ENCODE measurements around the gene TSHR.
"Not testable (repeated sequence)": the region's sequence is repeated elsewhere in the genome, so short reads cannot be mapped to it uniquely, and the experiment has no call there.

TSHR gene

DNA sequence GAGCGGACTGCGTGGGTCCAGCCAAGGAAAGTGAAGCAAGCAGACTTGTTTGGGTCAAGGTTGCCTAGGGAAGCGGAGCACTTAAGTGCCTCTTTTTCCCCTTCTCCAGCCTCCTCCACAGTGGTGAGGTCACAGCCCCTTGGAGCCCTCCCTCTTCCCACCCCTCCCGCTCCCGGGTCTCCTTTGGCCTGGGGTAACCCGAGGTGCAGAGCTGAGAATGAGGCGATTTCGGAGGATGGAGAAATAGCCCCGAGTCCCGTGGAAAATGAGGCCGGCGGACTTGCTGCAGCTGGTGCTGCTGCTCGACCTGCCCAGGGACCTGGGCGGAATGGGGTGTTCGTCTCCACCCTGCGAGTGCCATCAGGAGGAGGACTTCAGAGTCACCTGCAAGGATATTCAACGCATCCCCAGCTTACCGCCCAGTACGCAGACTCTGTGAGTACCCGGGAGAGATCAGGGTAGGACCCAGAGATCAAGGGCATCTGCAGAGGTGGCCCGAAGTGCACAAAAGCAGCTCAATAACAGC lies at the start of gene TSHR:
TSHR (plus strand) TSS at position 206 of the 526 bp plus-strand sequence; CDS start at position 266, 60 bp downstream.
- DNase-seq: no peak

DNA sequence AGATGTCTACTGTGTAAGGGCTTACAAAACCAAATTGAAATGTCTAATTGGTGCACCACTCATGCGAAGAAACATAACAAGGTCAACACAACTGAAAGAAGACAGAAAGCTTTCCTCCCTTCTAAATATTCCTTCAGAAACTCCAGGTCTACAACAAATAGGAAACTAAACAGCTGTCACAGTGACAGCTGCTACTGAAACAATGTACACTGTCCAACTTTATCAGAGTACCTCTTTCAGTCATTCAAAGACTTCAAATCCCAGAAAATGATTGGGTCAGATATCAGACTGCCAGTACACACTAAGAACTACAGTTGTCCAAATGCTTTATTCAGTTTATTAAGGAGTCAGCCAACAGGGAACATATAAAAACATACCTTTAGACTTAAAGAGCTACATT lies 49.1 kb upstream of the TSHR start:
- DNase-seq: no peak

DNA sequence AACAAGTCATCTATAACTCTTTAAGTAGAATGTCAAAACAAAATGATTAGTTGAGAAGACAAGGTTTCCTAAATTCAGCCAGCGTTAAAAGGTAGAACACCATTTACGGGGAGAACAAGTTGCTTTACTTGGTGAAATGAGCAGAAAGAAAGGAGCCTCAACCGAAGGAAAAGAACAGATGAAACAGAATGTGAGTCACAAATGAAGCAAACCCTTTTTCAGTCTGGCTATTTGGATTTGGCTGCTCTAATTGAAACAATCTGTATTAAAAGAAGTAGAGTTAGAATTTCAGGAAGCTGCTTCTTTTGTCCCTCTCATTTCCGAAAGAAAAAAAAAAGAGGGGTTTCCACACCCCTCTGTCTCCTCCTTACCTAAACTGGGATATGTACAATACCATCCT lies 48.5 kb upstream of the TSHR start:
- DNase-seq: no peak

GRCh38 chr14:80912013-80912412 lies 43.4 kb upstream of the TSHR start:
- DNase-seq: not testable (repeated sequence)

- no peak for DNase-seq
These were observed 35.8 kb upstream of the TSHR start for GRCh38 chr14:80919622-80920021.

DNA sequence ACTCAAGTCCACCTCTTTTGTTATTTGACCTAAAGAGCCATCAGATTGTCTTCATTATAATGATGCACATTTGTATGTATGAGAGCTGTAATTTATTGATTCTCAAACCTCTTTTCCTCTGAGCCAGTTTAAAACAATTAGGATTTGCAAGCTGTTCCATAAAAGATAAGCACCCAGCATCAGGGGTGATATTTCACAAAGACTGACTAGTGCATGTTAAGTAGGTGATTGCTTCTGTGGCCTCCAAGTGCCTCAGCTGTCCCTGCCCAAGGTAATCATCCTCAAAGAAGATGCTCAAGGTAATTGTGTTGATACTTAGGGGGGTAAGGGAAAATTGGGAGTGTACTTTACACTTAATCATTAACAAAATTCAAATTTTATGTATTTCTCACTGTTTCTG lies 32.1 kb upstream of the TSHR start:
- no peak for DNase-seq

GRCh38 chr14:80924365-80925103 lies 30.9 kb upstream of the TSHR start:
- DNase-seq: no peak

DNA sequence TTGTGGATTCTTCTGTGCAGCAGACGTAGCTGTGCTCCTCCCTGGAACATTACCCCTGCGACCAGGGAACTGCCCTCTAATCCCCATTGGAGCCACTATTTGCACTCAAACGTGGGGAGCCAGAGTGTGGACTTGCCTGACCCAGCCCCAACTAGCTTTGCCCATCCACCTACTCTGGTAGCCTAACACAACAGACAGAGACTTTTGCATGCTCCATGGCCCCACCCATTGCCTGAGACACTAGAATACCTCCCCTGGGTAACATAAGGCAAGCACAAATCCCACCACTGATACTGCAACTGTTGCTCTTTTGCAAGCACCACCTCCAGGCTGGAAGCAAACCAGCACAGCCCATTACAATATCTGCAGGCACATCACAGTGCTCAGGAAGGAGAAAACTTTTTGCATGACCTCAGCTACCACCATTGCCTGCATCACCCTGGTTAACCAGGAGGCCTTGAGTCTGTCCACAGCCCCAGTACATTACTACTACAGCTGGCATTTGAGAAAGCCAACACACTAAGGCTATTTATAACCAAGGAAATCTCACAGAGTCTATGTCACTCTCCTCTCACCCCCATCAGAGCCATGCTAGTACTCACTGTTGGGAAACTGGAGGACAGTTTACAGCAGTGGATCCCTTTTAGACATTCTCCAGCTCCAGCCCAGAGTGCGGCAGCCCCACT lies 28.9 kb upstream of the TSHR start:
- no peak for DNase-seq

DNA sequence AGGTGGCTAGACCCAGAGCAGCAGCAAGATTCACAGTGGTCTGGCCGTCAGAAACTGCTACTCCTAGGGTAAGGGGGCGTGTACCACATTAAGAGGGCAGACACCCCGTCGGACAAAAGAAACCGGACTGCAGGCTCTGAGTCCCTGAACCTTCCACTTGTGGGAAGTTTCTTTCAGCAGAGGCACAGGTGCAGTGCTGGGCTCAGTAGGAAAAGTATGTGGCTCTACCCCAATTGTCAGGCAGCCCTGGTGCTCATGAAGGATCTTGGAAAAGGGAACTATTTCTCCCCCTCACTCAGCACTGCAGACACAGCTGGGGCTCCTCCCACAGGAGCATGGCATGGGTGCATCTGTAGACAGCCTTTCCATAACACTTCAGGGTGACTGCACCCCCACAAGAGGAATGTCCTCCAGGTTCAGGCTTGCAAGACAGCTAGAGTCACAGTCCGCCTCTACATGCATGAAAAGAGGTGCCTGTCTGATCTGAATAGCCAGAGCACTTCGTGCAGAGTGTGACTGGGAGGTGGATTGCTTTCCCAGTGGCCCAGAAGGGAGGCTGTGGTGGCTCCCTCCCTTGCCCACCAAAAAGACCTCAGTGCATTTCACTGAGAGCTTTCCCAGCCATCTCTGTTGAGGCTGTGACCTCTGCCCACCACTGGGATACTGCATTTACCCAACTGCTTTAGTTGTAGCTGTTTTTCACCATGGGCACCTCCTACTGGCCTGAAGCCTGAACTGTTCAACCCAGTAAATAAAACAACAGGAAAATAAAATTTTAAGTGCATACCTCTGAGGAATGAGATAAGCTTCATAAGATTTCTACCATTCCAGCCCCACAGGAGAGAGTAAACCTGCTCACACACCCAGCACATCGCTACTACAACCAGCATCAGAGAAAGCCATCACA lies 28.1 kb upstream of the TSHR start:
- no peak for DNase-seq

GRCh38 chr14:80930095-80930494 lies 25.3 kb upstream of the TSHR start:
- DNase-seq: no peak

DNA sequence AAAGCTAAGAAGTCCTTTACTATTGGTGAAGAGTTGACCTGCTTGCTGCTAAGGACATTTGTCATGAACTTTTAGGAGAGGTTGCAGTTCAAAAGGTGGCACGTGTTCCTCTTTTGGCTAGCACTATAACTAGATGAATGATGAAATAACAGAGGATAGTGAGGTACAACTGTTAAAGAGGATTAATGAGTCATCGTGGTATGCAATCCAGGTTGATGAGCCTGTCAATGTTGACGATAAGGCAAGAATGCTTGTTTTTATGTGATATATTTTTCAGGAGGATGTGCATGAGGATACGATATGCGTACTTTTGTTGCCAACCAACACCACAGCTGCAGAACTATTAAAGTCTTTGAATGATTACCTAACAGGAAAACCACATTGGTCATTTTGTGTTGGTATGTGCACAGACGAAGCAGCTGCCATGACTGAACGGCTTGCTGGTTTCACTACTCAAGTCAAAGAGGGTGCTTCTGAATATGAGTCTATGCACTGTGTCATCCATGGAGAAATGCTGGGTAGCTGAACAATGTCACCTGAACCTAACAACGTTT lies 24.5 kb upstream of the TSHR start:
- DNase-seq: no peak

GRCh38 chr14:80933282-80933681 lies 22.1 kb upstream of the TSHR start:
- DNase-seq: no peak

GRCh38 chr14:80933686-80934085 lies 21.7 kb upstream of the TSHR start:
- DNase-seq: no peak

- no peak for DNase-seq
These were observed 15.3 kb upstream of the TSHR start for GRCh38 chr14:80940146-80940545.

GRCh38 chr14:80941241-80942185 lies 13.9 kb upstream of the TSHR start, which contains the start of gene CEP128:
CEP128 (minus strand) TSS chr14:80941738.
- peak; percentile 74 for DNase-seq

- no peak for DNase-seq
These were observed 13.2 kb upstream of the TSHR start for GRCh38 chr14:80942191-80942600.

DNA sequence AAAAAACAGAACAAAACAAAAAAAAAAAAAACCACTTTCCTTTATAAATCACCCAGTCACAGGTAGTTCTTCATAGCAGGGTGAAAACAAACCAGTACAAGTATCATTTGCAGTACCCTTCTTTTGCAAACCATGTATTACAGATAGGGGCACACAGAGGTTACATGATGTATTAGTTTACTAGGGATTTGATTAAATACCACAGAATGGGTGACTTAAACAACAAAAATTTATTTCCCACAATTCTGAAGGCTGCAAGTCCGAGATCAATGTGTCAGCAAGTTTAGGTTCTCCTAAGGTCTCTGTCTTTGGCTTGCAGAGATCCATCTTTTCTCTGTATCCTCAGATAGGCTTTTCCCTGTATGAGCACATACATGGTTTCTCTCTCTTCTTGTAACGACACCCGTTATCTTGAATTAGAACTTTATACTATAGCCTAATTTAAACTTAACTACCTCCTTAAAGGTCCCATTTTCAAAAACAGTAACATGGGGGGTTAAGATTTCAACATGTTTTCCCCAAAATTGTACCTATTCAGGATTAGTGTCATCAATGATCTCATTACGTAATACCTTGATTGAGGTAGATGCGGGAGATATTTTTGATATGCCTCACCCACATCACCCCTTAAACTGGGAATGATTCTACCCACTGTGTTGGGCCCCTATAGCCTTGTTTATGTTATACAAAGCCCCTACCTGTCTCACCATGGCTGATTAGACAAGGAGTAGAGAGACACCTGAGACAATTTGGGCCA lies 10.4 kb upstream of the TSHR start:
- no peak for DNase-seq

- DNase-seq: no peak
These were observed 9.2 kb upstream of the TSHR start for GRCh38 chr14:80946187-80946586.

DNA sequence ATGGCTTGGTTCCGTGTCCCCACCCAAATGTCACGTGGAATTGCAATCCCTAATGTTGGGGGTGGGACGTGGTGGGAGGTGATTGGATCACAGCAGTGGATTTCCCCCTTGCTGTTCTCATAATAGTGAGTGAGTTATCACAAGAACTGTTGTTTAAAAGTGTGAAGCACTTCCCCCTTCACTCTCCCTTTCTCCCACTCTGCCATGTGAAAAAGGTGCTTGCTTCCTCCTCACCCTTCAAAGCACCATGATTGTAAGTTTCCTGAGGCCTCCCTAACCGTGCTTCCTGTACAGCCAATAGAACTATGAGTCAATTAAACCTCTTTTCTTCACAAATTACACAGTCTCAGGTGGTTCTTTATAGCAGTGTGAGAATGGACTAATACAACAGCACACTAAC lies 8.6 kb upstream of the TSHR start:
- DNase-seq: no peak

DNA sequence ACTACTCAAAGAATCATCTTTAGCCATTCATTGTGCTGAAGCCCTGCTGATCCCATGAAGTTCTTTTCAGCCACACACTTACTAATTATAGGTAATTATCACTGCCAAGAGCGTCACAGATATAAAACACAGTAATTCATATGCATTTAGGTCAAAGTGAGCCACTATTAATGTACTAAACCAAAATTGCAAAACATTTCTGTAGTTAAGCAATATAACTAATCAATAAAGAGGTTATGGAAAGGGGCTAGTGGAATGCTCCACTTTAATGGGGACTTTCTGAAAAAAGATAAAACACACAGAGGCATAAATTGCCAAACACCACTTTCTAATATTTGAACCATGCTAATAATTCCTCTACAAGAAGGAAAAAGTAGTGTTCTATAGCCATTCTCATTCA lies 7.1 kb upstream of the TSHR start:
- DNase-seq: no peak

DNA sequence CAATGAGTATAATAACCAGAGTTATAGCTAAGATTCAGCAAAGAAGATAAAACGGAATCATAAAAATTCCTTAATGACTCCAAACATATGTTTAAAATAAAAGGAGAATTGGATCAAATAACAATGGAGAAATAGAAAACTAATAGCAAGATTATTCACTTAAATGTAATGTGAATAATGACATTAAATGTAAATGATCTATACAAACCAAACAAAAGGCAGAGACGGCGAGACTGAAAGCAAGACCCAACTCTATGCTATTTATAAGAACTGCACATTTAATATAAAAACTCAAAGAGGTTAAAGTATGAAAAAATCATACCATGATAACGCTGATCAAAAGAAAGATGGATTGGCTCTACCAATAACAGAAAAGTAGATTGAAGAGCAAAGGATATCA lies 3.9 kb upstream of the TSHR start:
- no peak for DNase-seq

All from activated T-cell treated with anti-CD3 and anti-CD28 coated beads for 4 hours (primary cell).